NCI-H2107 (cell line): ENCODE measurements around the gene MOCS2.

Source experiments
- DNase-seq: peaks from one replicate; lab custom pipeline; 2025; lab: John Stamatoyannopoulos, UW

Gene MOCS2

GRCh38 chr5:53048248-53048647 is 61.3 kb downstream of the MOCS2 start:
- DNase-seq, result no peak
